ENCODE results near the gene CHD5. TPM values are rescaled to one million over a fixed set of nuclear protein-coding genes. Genes with fewer than 3 reads are reported as not detected.

CHD5 gene
- total and polyA plus RNA-seq, 12 donors: 0.01 to 0.78 (median 0.17) TPM

DNA sequence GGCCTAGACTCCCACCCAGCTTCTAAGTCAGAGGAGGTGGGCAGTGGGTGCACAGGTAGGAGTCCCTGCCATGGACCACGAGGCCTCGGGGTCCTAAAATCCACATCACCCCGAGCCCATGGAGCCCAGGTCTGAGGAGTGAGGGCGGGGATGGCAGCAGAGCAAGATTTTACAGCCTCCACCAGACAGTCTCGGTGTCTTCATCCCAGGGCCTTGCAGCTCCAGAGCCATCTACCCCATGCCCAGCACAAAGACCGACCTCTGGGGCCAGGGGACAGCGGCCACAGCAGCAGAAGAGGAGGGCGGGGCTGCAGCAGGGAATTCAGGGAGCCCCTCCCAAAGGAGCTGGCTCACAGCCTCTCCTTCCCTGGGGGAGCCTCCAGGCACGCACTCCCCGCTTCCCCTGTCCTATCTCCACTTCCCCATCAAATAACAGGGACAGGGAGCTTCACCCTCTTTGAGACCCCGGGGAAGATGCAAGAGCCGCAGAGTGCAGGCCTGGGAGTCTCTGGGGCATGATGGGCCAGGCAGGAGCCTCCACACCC lies 14.6 kb downstream of the CHD5 start:
- ATAC-seq (no peak), DNase-seq (no peak)
- H3K4me3 ChIP-seq: no peak overlapping the region
- peaks cover 0 to 7% (median 0%) of the 10 kb centered on the region in 9 donors for H3K4me1 ChIP-seq
- H3K36me3 ChIP-seq: no peaks in the 10 kb centered on the region
- TF ChIP-seq, protein P1, sequence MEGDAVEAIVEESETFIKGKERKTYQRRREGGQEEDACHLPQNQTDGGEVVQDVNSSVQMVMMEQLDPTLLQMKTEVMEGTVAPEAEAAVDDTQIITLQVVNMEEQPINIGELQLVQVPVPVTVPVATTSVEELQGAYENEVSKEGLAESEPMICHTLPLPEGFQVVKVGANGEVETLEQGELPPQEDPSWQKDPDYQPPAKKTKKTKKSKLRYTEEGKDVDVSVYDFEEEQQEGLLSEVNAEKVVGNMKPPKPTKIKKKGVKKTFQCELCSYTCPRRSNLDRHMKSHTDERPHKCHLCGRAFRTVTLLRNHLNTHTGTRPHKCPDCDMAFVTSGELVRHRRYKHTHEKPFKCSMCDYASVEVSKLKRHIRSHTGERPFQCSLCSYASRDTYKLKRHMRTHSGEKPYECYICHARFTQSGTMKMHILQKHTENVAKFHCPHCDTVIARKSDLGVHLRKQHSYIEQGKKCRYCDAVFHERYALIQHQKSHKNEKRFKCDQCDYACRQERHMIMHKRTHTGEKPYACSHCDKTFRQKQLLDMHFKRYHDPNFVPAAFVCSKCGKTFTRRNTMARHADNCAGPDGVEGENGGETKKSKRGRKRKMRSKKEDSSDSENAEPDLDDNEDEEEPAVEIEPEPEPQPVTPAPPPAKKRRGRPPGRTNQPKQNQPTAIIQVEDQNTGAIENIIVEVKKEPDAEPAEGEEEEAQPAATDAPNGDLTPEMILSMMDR (IDR thresholded peaks at IDR 0.05): no peak
- H3K9me3 ChIP-seq: no peaks in the 10 kb centered on the region
- 68 to 73% methylated on average over 12 of the region's 12 CpGs for WGBS, 2 donors
- intact Hi-C loops (cut with DNase I): no loop called here
- H3K27me3 ChIP-seq: peaks cover 0 to 81% (median 48%) of the 10 kb centered on the region in 7 donors
- no peak overlapping the region for H3K27ac ChIP-seq

DNA sequence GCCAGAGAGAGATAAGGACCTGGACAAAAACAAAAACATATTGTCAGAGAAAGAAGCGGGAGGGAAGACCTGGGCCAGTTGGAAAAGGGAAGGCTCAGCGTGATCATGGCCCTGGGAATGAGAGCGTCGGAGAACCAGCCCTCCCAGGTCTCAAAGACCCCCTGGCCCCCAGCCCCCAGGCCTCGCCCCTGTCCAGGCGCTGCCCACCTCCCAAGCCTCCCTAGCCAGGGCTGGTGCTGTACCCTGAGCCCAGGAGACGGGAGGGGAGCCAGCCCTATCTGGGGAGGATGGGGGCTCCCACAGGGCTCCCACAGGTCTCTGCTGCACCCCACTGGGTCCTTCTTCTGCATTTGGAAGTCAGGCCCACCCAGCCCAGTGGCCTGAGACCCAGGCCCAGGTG lies 15.1 kb downstream of the CHD5 start:
- no peaks in the 10 kb centered on the region for H3K9me3 ChIP-seq
- H3K4me3 ChIP-seq: no peak overlapping the region
- no peak for DNase-seq
- peaks cover 0 to 79% (median 44%) of the 10 kb centered on the region in 7 donors for H3K27me3 ChIP-seq
- 69 to 70% methylated on average over 7 of the region's 7 CpGs for WGBS, 2 donors
- peaks cover 0 to 7% (median 0%) of the 10 kb centered on the region in 9 donors for H3K4me1 ChIP-seq
- TF ChIP-seq, protein P1 (IDR thresholded peaks at IDR 0.05): no peak
- no peak for ATAC-seq
- intact Hi-C loops (cut with DNase I): no loop called here
- H3K36me3 ChIP-seq: no peaks in the 10 kb centered on the region
- H3K27ac ChIP-seq: no peak overlapping the region

DNA sequence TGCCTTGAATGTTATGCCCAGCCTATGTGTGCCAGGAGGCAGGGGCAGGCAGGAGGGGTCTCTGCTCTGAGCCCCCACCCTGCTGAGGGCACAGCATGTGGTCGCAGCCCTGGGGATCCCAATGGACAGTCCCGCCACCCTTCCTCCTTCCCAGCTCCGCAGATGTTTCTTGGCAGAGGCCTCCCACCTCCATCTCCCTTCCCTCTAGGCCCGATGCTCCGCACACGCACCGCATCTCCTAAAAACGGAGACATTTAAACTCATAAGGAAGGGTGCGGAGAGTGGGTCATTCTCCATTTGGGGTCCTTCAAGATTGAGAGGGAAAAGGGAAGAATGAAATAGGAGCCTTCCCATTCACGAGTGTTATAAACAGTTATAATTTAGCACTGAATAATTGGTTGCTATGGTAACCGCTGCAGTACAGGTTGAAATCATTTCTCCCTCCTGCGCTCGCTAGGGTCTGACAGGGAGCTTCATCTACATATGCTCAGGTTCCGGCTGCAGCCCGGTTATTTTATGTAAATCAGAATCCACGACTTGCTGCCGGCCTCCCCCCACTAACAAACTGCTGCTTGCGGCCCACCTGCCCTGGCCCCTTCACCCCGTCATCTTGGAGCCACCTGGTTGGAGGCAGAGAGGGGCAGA lies 16.0 kb downstream of the CHD5 start:
- H3K27me3 ChIP-seq: peaks cover 0 to 77% (median 49%) of the 10 kb centered on the region in 7 donors
- intact Hi-C loops (cut with DNase I): no loop called here
- DNase-seq (no peak), ATAC-seq (no peak)
- WGBS, 2 donors: 69 to 70% methylated on average over 19 of the region's 19 CpGs
- H3K36me3 ChIP-seq: no peaks in the 10 kb centered on the region
- no peak overlapping the region for H3K27ac ChIP-seq
- TF ChIP-seq, protein P1 (IDR thresholded peaks at IDR 0.05): no peak
- no peak overlapping the region for H3K4me3 ChIP-seq
- H3K4me1 ChIP-seq: peaks cover 0 to 7% (median 0%) of the 10 kb centered on the region in 9 donors
- H3K9me3 ChIP-seq: no peaks in the 10 kb centered on the region

DNA sequence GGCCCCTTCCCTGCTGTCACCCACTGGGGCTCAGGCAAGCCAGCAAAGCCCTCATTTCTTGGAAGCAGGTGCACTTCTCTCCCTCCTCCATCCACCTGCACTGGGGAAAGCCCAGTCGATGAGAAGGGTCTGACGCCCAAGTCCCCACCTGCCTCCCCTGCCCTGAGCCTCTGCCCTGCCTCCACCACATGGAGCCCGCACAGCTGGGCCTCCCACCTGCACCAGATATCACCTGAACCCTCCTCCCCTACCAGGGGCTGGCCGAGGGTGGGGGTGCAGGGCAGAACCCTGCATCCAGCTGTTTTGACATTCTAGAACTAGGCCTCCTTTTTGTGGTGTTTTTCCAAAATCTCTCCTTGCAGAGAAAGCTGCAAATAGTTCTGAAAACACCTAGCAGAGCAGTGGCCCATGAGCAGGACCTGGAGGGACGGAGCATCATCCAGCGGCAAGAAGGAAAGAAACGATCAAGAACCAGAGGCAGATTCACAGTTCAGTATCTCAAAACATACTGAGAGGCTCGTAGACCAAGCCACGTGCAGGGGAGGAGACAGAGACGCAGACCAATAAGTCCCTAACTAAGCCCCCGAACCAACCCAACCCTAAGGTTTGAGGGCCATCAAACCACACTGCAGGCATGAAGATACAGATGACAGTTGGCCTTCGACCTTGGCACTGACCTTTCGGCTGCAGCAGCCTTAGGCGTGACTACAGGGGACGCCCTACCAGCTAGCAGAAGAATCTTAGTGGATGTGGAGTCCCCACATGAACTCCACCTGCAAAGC lies 16.7 kb downstream of the CHD5 start:
- Histone ChIP-seq H3K36me3 (no peaks in the 10 kb centered on the region), H3K27ac (no peak overlapping the region), H3K9me3 (no peaks in the 10 kb centered on the region), H3K4me1 (peaks cover 0 to 7% (median 0%) of the 10 kb centered on the region in 9 donors), H3K27me3 (peaks cover 0 to 72% (median 49%) of the 10 kb centered on the region in 7 donors), H3K4me3 (no peak overlapping the region)
- DNase-seq (no peak), ATAC-seq (no peak)
- TF ChIP-seq, protein P1 (IDR thresholded peaks at IDR 0.05): no peak
- intact Hi-C loops (cut with DNase I): no loop called here
- 77 to 83% methylated on average over 15 of the region's 15 CpGs for WGBS, 2 donors
